ENCODE measurements around the gene HDAC9. TPM values are rescaled to one million over a fixed set of nuclear protein-coding genes. Genes with fewer than 3 reads are reported as not detected.

The HDAC9 gene
- polyA plus RNA-seq, 1 of the 3 experiments (the other 2 are of a cell fraction) = 11.6 TPM

GRCh38 chr7:18574235-18574540, 78.6 kb downstream of the HDAC9 start:
- POLR2A ChIA-PET = interaction anchor here (1.1 kb wide), 1 partner anchor 543 kb away, joined by 3 read pairs; the partner anchor contains the start of gene TWIST1
- no peak overlapping the region for H3K27ac ChIP-seq (ENCODE audit: low read depth in 2 of 2, low read length in 1 of 2)
- CTCF ChIA-PET = interaction anchor here (1.1 to 21.6 kb wide), 8 partner anchors 13 to 804 kb away, joined by 3 to 495 read pairs (median 6); no protein-coding TSS in a partner anchor
- H3F3A ChIP-seq (replicated peaks; ENCODE audit: insufficient read depth) = peaks cover 5% of the 10 kb centered on the region
- H3K79me2 ChIP-seq (ENCODE audit: insufficient read depth) = peaks cover 25% of the 10 kb centered on the region; the same call in 1 of the 2 replicates
- H3K9me3 ChIP-seq = no peaks in the 10 kb centered on the region
- no peak for DNase-seq
- H3K9ac ChIP-seq = no peak overlapping the region
- H3K27me3 ChIP-seq (ENCODE audit: insufficient read depth) = no peaks in the 10 kb centered on the region
- H3K4me1 ChIP-seq (ENCODE audit: control insufficient read depth in 1 of 2, insufficient read depth in 2 of 2, low read depth in 1 of 2, low read length in 1 of 2) = peaks cover 10 to 13% of the 10 kb centered on the region in 2 experiments; a peak in 3 of 4 replicates
- no peak for TF ChIP-seq RFX5 (IDR thresholded peaks at IDR 0.05; ENCODE audit: low read length)
- TF ChIP-seq, protein P1, sequence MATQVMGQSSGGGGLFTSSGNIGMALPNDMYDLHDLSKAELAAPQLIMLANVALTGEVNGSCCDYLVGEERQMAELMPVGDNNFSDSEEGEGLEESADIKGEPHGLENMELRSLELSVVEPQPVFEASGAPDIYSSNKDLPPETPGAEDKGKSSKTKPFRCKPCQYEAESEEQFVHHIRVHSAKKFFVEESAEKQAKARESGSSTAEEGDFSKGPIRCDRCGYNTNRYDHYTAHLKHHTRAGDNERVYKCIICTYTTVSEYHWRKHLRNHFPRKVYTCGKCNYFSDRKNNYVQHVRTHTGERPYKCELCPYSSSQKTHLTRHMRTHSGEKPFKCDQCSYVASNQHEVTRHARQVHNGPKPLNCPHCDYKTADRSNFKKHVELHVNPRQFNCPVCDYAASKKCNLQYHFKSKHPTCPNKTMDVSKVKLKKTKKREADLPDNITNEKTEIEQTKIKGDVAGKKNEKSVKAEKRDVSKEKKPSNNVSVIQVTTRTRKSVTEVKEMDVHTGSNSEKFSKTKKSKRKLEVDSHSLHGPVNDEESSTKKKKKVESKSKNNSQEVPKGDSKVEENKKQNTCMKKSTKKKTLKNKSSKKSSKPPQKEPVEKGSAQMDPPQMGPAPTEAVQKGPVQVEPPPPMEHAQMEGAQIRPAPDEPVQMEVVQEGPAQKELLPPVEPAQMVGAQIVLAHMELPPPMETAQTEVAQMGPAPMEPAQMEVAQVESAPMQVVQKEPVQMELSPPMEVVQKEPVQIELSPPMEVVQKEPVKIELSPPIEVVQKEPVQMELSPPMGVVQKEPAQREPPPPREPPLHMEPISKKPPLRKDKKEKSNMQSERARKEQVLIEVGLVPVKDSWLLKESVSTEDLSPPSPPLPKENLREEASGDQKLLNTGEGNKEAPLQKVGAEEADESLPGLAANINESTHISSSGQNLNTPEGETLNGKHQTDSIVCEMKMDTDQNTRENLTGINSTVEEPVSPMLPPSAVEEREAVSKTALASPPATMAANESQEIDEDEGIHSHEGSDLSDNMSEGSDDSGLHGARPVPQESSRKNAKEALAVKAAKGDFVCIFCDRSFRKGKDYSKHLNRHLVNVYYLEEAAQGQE (IDR thresholded peaks at IDR 0.05; ENCODE audit: low read depth, low read length) = no peak
- TF ChIP-seq, protein P2, sequence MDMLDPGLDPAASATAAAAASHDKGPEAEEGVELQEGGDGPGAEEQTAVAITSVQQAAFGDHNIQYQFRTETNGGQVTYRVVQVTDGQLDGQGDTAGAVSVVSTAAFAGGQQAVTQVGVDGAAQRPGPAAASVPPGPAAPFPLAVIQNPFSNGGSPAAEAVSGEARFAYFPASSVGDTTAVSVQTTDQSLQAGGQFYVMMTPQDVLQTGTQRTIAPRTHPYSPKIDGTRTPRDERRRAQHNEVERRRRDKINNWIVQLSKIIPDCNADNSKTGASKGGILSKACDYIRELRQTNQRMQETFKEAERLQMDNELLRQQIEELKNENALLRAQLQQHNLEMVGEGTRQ (IDR thresholded peaks at IDR 0.05; ENCODE audit: borderline replicate concordance, low read depth, low read length) = no peak
- no peak for TF ChIP-seq NRF1 (IDR thresholded peaks at IDR 0.05; ENCODE audit: low read depth, low read length)
- TF ChIP-seq FOXM1 (IDR thresholded peaks at IDR 0.05; ENCODE audit: low read depth) = no peak
- TF ChIP-seq, protein P3, sequence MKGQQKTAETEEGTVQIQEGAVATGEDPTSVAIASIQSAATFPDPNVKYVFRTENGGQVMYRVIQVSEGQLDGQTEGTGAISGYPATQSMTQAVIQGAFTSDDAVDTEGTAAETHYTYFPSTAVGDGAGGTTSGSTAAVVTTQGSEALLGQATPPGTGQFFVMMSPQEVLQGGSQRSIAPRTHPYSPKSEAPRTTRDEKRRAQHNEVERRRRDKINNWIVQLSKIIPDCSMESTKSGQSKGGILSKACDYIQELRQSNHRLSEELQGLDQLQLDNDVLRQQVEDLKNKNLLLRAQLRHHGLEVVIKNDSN (IDR thresholded peaks at IDR 0.05; ENCODE audit: borderline replicate concordance, low read depth) = no peak
- TF ChIP-seq ELF1 (IDR thresholded peaks at IDR 0.05) = no peak
- TF ChIP-seq TAF1 (IDR thresholded peaks at IDR 0.05; ENCODE audit: borderline replicate concordance, low read depth, low read length) = no peak
- TF ChIP-seq MEF2A (IDR thresholded peaks at IDR 0.05; ENCODE audit: borderline replicate concordance, low read depth) = no peak
- no peak for TF ChIP-seq NFIC (IDR thresholded peaks at IDR 0.05; ENCODE audit: borderline replicate concordance)
- TF ChIP-seq TEAD4 (IDR thresholded peaks at IDR 0.05; ENCODE audit: borderline replicate concordance, insufficient read depth) = no peak
- TF ChIP-seq TCF12 (IDR thresholded peaks at IDR 0.05) = no peak
- TF ChIP-seq, protein P4, sequence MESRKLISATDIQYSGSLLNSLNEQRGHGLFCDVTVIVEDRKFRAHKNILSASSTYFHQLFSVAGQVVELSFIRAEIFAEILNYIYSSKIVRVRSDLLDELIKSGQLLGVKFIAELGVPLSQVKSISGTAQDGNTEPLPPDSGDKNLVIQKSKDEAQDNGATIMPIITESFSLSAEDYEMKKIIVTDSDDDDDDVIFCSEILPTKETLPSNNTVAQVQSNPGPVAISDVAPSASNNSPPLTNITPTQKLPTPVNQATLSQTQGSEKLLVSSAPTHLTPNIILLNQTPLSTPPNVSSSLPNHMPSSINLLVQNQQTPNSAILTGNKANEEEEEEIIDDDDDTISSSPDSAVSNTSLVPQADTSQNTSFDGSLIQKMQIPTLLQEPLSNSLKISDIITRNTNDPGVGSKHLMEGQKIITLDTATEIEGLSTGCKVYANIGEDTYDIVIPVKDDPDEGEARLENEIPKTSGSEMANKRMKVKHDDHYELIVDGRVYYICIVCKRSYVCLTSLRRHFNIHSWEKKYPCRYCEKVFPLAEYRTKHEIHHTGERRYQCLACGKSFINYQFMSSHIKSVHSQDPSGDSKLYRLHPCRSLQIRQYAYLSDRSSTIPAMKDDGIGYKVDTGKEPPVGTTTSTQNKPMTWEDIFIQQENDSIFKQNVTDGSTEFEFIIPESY (IDR thresholded peaks at IDR 0.05; ENCODE audit: borderline replicate concordance, low read depth) = no peak
- TF ChIP-seq GABPA (IDR thresholded peaks at IDR 0.05; ENCODE audit: low read depth) = no peak
- TF ChIP-seq POLR2AphosphoS5 (IDR thresholded peaks at IDR 0.05; ENCODE audit: low read depth, low read length) = no peak
- no peak for TF ChIP-seq RXRA (IDR thresholded peaks at IDR 0.05; ENCODE audit: borderline replicate concordance, low read depth)
- no peak for TF ChIP-seq SIN3A (IDR thresholded peaks at IDR 0.05; ENCODE audit: borderline replicate concordance, low read depth, low read length)
- TF ChIP-seq, protein P5, sequence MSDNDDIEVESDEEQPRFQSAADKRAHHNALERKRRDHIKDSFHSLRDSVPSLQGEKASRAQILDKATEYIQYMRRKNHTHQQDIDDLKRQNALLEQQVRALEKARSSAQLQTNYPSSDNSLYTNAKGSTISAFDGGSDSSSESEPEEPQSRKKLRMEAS (IDR thresholded peaks at IDR 0.05; ENCODE audit: low read depth) = no peak
- no peak for TF ChIP-seq EP300 (IDR thresholded peaks at IDR 0.05; ENCODE audit: borderline replicate concordance in 1 of 2, low read depth in 1 of 2, low read length in 1 of 2)
- H3K36me3 ChIP-seq (replicated peaks in 1 of 2; ENCODE audit: control insufficient read depth in 1 of 2, insufficient read depth in 2 of 2, low read length in 1 of 2) = peaks cover 0 to 14% of the 10 kb centered on the region in 2 experiments
- 92% methylated on average over 7 of the region's 7 CpGs for WGBS (ENCODE audit: low lambda C conversion rate)
- H2AFZ ChIP-seq (ENCODE audit: low read depth) = no peak overlapping the region
- H4K20me1 ChIP-seq (ENCODE audit: insufficient read depth) = no peaks in the 10 kb centered on the region
- H3K4me2 ChIP-seq = no peak overlapping the region
- no peaks in the 10 kb centered on the region for H3K9me2 ChIP-seq
- no peak overlapping the region for H3K4me3 ChIP-seq (ENCODE audit: low read depth in 2 of 2, low read length in 1 of 2)

All from SK-N-SH (cell line).